Measurements from ENCODE around the gene MPZL1.
"Not testable (repeated sequence)": the region's sequence is repeated elsewhere in the genome, so short reads cannot be mapped to it uniquely, and the experiment has no call there.

- not testable (repeated sequence) for TF ChIP-seq POLR2AphosphoS5, CTCF (IDR thresholded peaks at IDR 0.05)
Measured at GRCh38 chr1:167806235-167806634, 84.5 kb downstream of the MPZL1 start.

All from breast epithelium (tissue), 3 donors.